Nephron progenitor cell (in vitro differentiated cells): Measurements from ENCODE around the gene KCNIP1.

Experiments used
- DNase-seq: peaks from one replicate; pipeline ENCODE4 v3.0.0; 2021
- H3K27ac Mint-ChIP-seq: 2 replicates; pipeline ENCODE4 v1.8.0; 2021; ENCODE audit warnings: mild to moderate bottlenecking, moderate library complexity, mixed read lengths
- H3K27me3 Mint-ChIP-seq: 2 replicates; pipeline ENCODE4 v1.8.0; 2021; ENCODE audit warnings: mild to moderate bottlenecking, low read depth, mixed read lengths; ENCODE audit not compliant: poor library complexity
- H3K36me3 Mint-ChIP-seq: 2 replicates; pipeline ENCODE4 v1.8.0; 2021; ENCODE audit warnings: low read depth, mixed read lengths
- H3K4me1 Mint-ChIP-seq: 2 replicates; pipeline ENCODE4 v1.8.0; 2021; ENCODE audit warnings: mixed read lengths
- H3K4me3 Mint-ChIP-seq: 2 replicates; pipeline ENCODE4 v1.8.0; 2021; ENCODE audit warnings: mild to moderate bottlenecking, moderate library complexity, mixed read lengths
- H3K9me3 Mint-ChIP-seq: 2 replicates; pipeline ENCODE4 v1.8.0; 2021; ENCODE audit warnings: mild to moderate bottlenecking, moderate library complexity, mixed read lengths
- CTCF ChIP-seq: fragments of 200-600 bp; sonication (generic); IDR thresholded peaks from 2 replicates; pipeline ENCODE4 v1.5.0; 2021; ENCODE audit warnings: antibody characterized with exemption

The KCNIP1 gene

GRCh38 chr5:170497311-170498038 is 6.3 kb upstream of the KCNIP1 start:
- Mint-ChIP-seq H3K27me3 (peaks cover 45% of the 10 kb centered on the region), H3K4me3 (peak overlapping the region; percentile 19), H3K4me1 (peaks cover 69% of the 10 kb centered on the region), H3K27ac (no peak overlapping the region), H3K9me3 (no peaks in the 10 kb centered on the region), H3K36me3 (no peaks in the 10 kb centered on the region)
- TF ChIP-seq CTCF, result no peak
- peak; percentile 35 for DNase-seq

GRCh38 chr5:170498811-170499351 is 4.9 kb upstream of the KCNIP1 start:
- H3K4me1 Mint-ChIP-seq, result peaks cover 71% of the 10 kb centered on the region
- H3K36me3 Mint-ChIP-seq, result no peaks in the 10 kb centered on the region
- DNase-seq, result no peak
- H3K27me3 Mint-ChIP-seq, result peaks cover 50% of the 10 kb centered on the region
- H3K4me3 Mint-ChIP-seq, result no peak overlapping the region
- H3K9me3 Mint-ChIP-seq, result no peaks in the 10 kb centered on the region
- no peak for TF ChIP-seq CTCF
- no peak overlapping the region for H3K27ac Mint-ChIP-seq

- no peak overlapping the region for H3K4me3 Mint-ChIP-seq
- peaks cover 51% of the 10 kb centered on the region for H3K27me3 Mint-ChIP-seq
- no peak for TF ChIP-seq CTCF
- H3K36me3 Mint-ChIP-seq, result no peaks in the 10 kb centered on the region
- H3K9me3 Mint-ChIP-seq, result no peaks in the 10 kb centered on the region
- H3K27ac Mint-ChIP-seq, result peak overlapping the region; percentile 74
- no peak for DNase-seq
- peaks cover 67% of the 10 kb centered on the region for H3K4me1 Mint-ChIP-seq
Measured at GRCh38 chr5:170499621-170500020, 4.2 kb upstream of the KCNIP1 start.

GRCh38 chr5:170501361-170501760 is 2.5 kb upstream of the KCNIP1 start:
- no peak for TF ChIP-seq CTCF
- no peaks in the 10 kb centered on the region for H3K9me3 Mint-ChIP-seq
- H3K4me3 Mint-ChIP-seq, result no peak overlapping the region

GRCh38 chr5:170501931-170502330 is 1.9 kb upstream of the KCNIP1 start:
- no peak overlapping the region for H3K27ac Mint-ChIP-seq
- TF ChIP-seq CTCF, result no peak
- peaks cover 64% of the 10 kb centered on the region for H3K27me3 Mint-ChIP-seq
- no peaks in the 10 kb centered on the region for H3K36me3 Mint-ChIP-seq
- no peaks in the 10 kb centered on the region for H3K9me3 Mint-ChIP-seq
- H3K4me1 Mint-ChIP-seq, result peaks cover 53% of the 10 kb centered on the region
- no peak overlapping the region for H3K4me3 Mint-ChIP-seq
- no peak for DNase-seq

More at GRCh38 chr5:170501361-170501760, 2.5 kb upstream of the KCNIP1 start:
- no peak for DNase-seq
- H3K27me3 Mint-ChIP-seq, result peaks cover 58% of the 10 kb centered on the region
- peaks cover 59% of the 10 kb centered on the region for H3K4me1 Mint-ChIP-seq
- H3K36me3 Mint-ChIP-seq, result no peaks in the 10 kb centered on the region
- H3K27ac Mint-ChIP-seq, result peak overlapping the region; percentile 34
